A549 (cell line): Measurements from ENCODE around the gene OR6K2. TPM values are rescaled to one million over a fixed set of nuclear protein-coding genes. Genes with fewer than 3 reads are reported as not detected.

Experiments
- ATAC-seq, 2 experiments: fragments of 200-7000 bp in 1 of 2; fragments of >200 bp in 1 of 2; cut with Nextera tagmentation in 1 of 2; cut with Tn5 transposase in 1 of 2; 3 replicates each; pipeline versions ENCODE4 v1.8.0 to v1.9.1; 2018 to 2020; ENCODE audit warnings: mild to moderate bottlenecking in 1 of 2, moderate library complexity in 1 of 2
- CTCF ChIA-PET: fragments of 300-600 bp; sonication (Branson Sonifier 250); formaldehyde crosslinking; extraction: SDS; loops from one replicate; lab custom pipeline; 2021; ENCODE audit warnings: antibody characterized with exemption, inconsistent platforms; lab: Yijun Ruan, JAX
- POLR2A ChIA-PET: fragments of 350-600 bp; formaldehyde crosslinking; extraction: SDS; loops from one replicate; lab custom pipeline; 2021; ENCODE audit warnings: antibody characterized with exemption, inconsistent platforms; lab: Yijun Ruan, JAX
- DNase-seq, 2 experiments: peaks; one replicate each; pipeline versions ENCODE4 v3.0.0 to v3.0.0-alpha.2; 2011 to 2016; ENCODE audit warnings: low read depth in 1 of 2, low spot score in 1 of 2
- FAIRE-seq: peaks from 2 replicates; lab custom pipeline; 2011; peaks lifted over from hg19 to GRCh38; lab: Jason Lieb, UNC
- H3K27ac ChIP-seq, 2 experiments: fragments of >200 bp; sonication (Bioruptor Twin); formaldehyde crosslinking; 3 replicates each; pipeline ENCODE4 v1.5.1; 2016 to 2017
- H3K4me1 ChIP-seq: fragments of >200 bp; sonication (Bioruptor Twin); formaldehyde crosslinking; 3 replicates; pipeline ENCODE4 v1.6.1; 2016
- H3K4me2 ChIP-seq: fragments of >200 bp; sonication (Bioruptor Twin); formaldehyde crosslinking; 3 replicates; pipeline ENCODE4 v1.6.1; 2016
- H3K4me3 ChIP-seq: fragments of >200 bp; sonication (Bioruptor Twin); formaldehyde crosslinking; 3 replicates; pipeline ENCODE4 v1.5.1; 2016
- H3K9me3 ChIP-seq: fragments of >200 bp; sonication (Bioruptor Twin); formaldehyde crosslinking; 3 replicates; pipeline ENCODE4 v1.6.1; 2016
- BCL3 ChIP-seq: fragments of >200 bp; sonication (Bioruptor Twin); formaldehyde crosslinking; IDR thresholded peaks from 3 replicates; pipeline ENCODE4 v1.6.1; 2016
- BHLHE40 ChIP-seq: IDR thresholded peaks from 2 replicates; pipeline ENCODE4 v1.6.1; 2012; ENCODE audit warnings: low read depth, low read length, inconsistent platforms
- CTCF ChIP-seq: fragments of >200 bp; sonication (Bioruptor Twin); formaldehyde crosslinking; IDR thresholded peaks from 3 replicates; pipeline ENCODE4 v1.5.1; 2016
- E2F6 ChIP-seq: IDR thresholded peaks from 2 replicates; pipeline ENCODE4 v1.6.1; 2012; ENCODE audit warnings: low read depth, borderline replicate concordance
- EHF ChIP-seq: fragments of 250-450 bp; sonication (Bioruptor Pico); IDR thresholded peaks from 2 replicates; pipeline ENCODE4 v1.5.0; 2020; ENCODE audit warnings: mild to moderate bottlenecking
- ELK1 ChIP-seq: fragments of 150-350 bp; IDR thresholded peaks from 2 replicates; pipeline ENCODE4 v1.6.1; 2014; ENCODE audit warnings: low read depth, mild to moderate bottlenecking, low read length
- EP300 ChIP-seq, 2 experiments: fragments of >200 bp; sonication (Bioruptor Twin); formaldehyde crosslinking; IDR thresholded peaks; 2 replicates in 1 of 2; 3 replicates in 1 of 2; pipeline ENCODE4 v1.6.1; 2016 to 2017
- ESRRA ChIP-seq: fragments of 150-350 bp; IDR thresholded peaks from 2 replicates; pipeline ENCODE4 v1.6.1; 2014; ENCODE audit warnings: mild to moderate bottlenecking, low read length, borderline replicate concordance
- GATA3 ChIP-seq: IDR thresholded peaks from 2 replicates; pipeline ENCODE4 v1.6.1; 2012; ENCODE audit warnings: borderline replicate concordance
- HMGXB4 ChIP-seq: fragments of 250-450 bp; sonication (Bioruptor Pico); IDR thresholded peaks from 2 replicates; pipeline ENCODE4 v1.5.0; 2021; ENCODE audit warnings: mild to moderate bottlenecking, moderate library complexity, borderline replicate concordance
- HOXA7 ChIP-seq: fragments of 250-450 bp; sonication (Bioruptor Pico); IDR thresholded peaks from 2 replicates; pipeline ENCODE4 v1.5.0; 2020; ENCODE audit warnings: mild to moderate bottlenecking, moderate library complexity
- JUN ChIP-seq, 2 experiments: fragments of >200 bp; sonication (Bioruptor Twin); formaldehyde crosslinking; IDR thresholded peaks; 2 replicates in 1 of 2; 3 replicates in 1 of 2; pipeline ENCODE4 v1.6.1; 2016 to 2017
- MAX ChIP-seq: IDR thresholded peaks from 2 replicates; pipeline ENCODE4 v1.6.1; 2012
- MYC ChIP-seq: IDR thresholded peaks from 2 replicates; pipeline ENCODE4 v1.6.1; 2012; ENCODE audit warnings: mild to moderate bottlenecking, inconsistent platforms, low read length, improper control_type of control experiment, borderline replicate concordance
- NPAS2 ChIP-seq: fragments of 250-450 bp; sonication (Bioruptor Pico); IDR thresholded peaks from 2 replicates; pipeline ENCODE4 v1.8.0; 2022; ENCODE audit warnings: mild to moderate bottlenecking, moderate library complexity, borderline replicate concordance
- PBX3 ChIP-seq: IDR thresholded peaks from 2 replicates; pipeline ENCODE4 v1.6.1; 2012
- PHF8 ChIP-seq: fragments of 200-600 bp; sonication (generic); IDR thresholded peaks from 2 replicates; pipeline ENCODE4 v1.6.1; 2016; ENCODE audit warnings: low read depth, mild to moderate bottlenecking, antibody characterized with exemption, moderate library complexity, borderline replicate concordance
- RAD21 ChIP-seq, 2 experiments: fragments of >200 bp in 1 of 2; sonication (Bioruptor Twin) in 1 of 2; formaldehyde crosslinking in 1 of 2; IDR thresholded peaks in 1 of 2; conservative IDR thresholded peaks in 1 of 2; 2 replicates in 1 of 2; 3 replicates in 1 of 2; pipeline ENCODE4 v1.6.1; 2012 to 2018; ENCODE audit warnings: inconsistent platforms in 1 of 2
- RCOR1 ChIP-seq: fragments of 150-350 bp; IDR thresholded peaks from 2 replicates; pipeline ENCODE4 v1.6.1; 2014; ENCODE audit warnings: antibody characterized with exemption, low read length, low read depth
- SREBF2 ChIP-seq: fragments of 450-650 bp; IDR thresholded peaks from 2 replicates; pipeline ENCODE4 v1.6.1; 2014; ENCODE audit warnings: mild to moderate bottlenecking, moderate library complexity
- USF2 ChIP-seq: fragments of 450-650 bp; IDR thresholded peaks from 2 replicates; pipeline ENCODE4 v1.6.1; 2014; ENCODE audit warnings: antibody characterized with exemption
- ZFP36 ChIP-seq: fragments of 450-650 bp; IDR thresholded peaks from 2 replicates; pipeline ENCODE4 v1.6.1; 2014; ENCODE audit warnings: borderline replicate concordance; ENCODE audit not compliant: partially characterized antibody
- WGBS: methylation state at CpG from one replicate; pipeline ENCODE4 v1.1.6; 2017; ENCODE audit errors: missing lambda C conversion rate; 5-methylcytosine and 5-hydroxymethylcytosine counted together
- polyA plus RNA-seq, 4 experiments: library from polyadenylated mRNA; depleted of rRNA in 3 of 4; stranded (reverse); fragments of >200 nt; fragmentation: RNase III in 1 of 4; extraction: RNeasy Plus Mini Kit Qiagen cat#74134 plus additional on column Dnase treatment in 1 of 4; gene quantifications; 2 replicates in 3 of 4; 3 replicates in 1 of 4; pipeline ENCODE4 v1.2.3, GENCODE V29; 2011 to 2017

OR6K2 gene
- polyA plus RNA-seq, 2 of the 4 experiments (the other 2 are of a cell fraction) = not detected

- no peak for ATAC-seq
- H3K4me2 ChIP-seq = no peak overlapping the region
- CTCF ChIA-PET = no interaction called here
- H3K4me3 ChIP-seq = no peak overlapping the region
- no peaks in the 10 kb centered on the region for H3K4me1 ChIP-seq
- DNase-seq = no peak
- no peak overlapping the region for H3K27ac ChIP-seq
- no peak for TF ChIP-seq PHF8
- TF ChIP-seq EP300 (IDR thresholded peaks at IDR 0.05) = no peak
- TF ChIP-seq ZFP36 = no peak
- no peak for TF ChIP-seq ELK1
- TF ChIP-seq PBX3 = no peak
- no peak for TF ChIP-seq GATA3
- no peak for TF ChIP-seq USF2
- TF ChIP-seq JUN (IDR thresholded peaks at IDR 0.05) = no peak
- TF ChIP-seq MAX = no peak
- TF ChIP-seq, all 56 proteins: peak for 0
- POLR2A ChIA-PET = no interaction called here
- H3K9me3 ChIP-seq = no peaks in the 10 kb centered on the region
- WGBS = under 1% methylated on average over 3 of the region's 3 CpGs
- FAIRE-seq = no peak
Observed at GRCh38 chr1:158728510-158729225, 28.2 kb upstream of the OR6K2 start.

- DNase-seq (no peak), ATAC-seq (no peak), FAIRE-seq (no peak)
- TF ChIP-seq MYC = no peak
- no peak for TF ChIP-seq E2F6
- no peak for TF ChIP-seq RCOR1
- no peak for TF ChIP-seq CTCF
- no peak for TF ChIP-seq ESRRA
- TF ChIP-seq EHF (CRISPR knock-in tag) = no peak
- TF ChIP-seq HOXA7 = no peak
- no peak for TF ChIP-seq HMGXB4 (CRISPR knock-in tag)
- no peak for TF ChIP-seq BCL3
- no peak for TF ChIP-seq ELK1
- TF ChIP-seq MAX = no peak
- no peak for TF ChIP-seq NPAS2 (CRISPR knock-in tag)
- no peak for TF ChIP-seq BHLHE40
- no peak for TF ChIP-seq RAD21 (conservative IDR thresholded peaks at IDR 0.05 in 1 of 2, IDR thresholded peaks at IDR 0.05 in 1 of 2)
- TF ChIP-seq SREBF2 = no peak
- ChIA-PET CTCF (no interaction called here), POLR2A (no interaction called here)
- Histone ChIP-seq H3K27ac (no peak overlapping the region), H3K9me3 (no peaks in the 10 kb centered on the region), H3K4me3 (no peak overlapping the region), H3K4me1 (no peaks in the 10 kb centered on the region), H3K4me2 (no peak overlapping the region)
- 8% methylated on average over 5 of the region's 5 CpGs for WGBS
Observed at GRCh38 chr1:158724442-158724841, 24.0 kb upstream of the OR6K2 start.
